HepG2 (cell line): ENCODE measurements around the gene RERGL. TPM values are rescaled to one million over a fixed set of nuclear protein-coding genes. Genes with fewer than 3 reads are reported as not detected.

Experiments used
- ATF4 ChIP-seq, 2 experiments: fragments of 450-650 bp in 1 of 2; sonication (generic) in 1 of 2; formaldehyde crosslinking; IDR thresholded peaks; 2 replicates each; pipeline versions ENCODE4 v1.5.0 to v1.8.0; 2020 to 2022; ENCODE audit warnings: mild to moderate bottlenecking in 1 of 2, missing genetic modification reagents in 1 of 2
- BCL6 ChIP-seq: IDR thresholded peaks from 2 replicates; pipeline ENCODE4 v1.6.1; 2016; ENCODE audit warnings: missing genetic modification reagents, missing compliant biosample characterization
- FOSL1 ChIP-seq: sonication (generic); formaldehyde crosslinking; IDR thresholded peaks from 2 replicates; pipeline ENCODE4 v1.9.0; 2021; ENCODE audit warnings: missing genetic modification reagents, borderline replicate concordance
- KLF12 ChIP-seq: sonication (generic); formaldehyde crosslinking; IDR thresholded peaks from 2 replicates; pipeline ENCODE4 v1.4.0; 2020; ENCODE audit warnings: missing genetic modification reagents, borderline replicate concordance
- NFRKB ChIP-seq: fragments of 450-650 bp; IDR thresholded peaks from 2 replicates; pipeline ENCODE4 v1.6.1; 2017
- NR2F1 ChIP-seq, 2 experiments: fragments of 450-650 bp in 1 of 2; formaldehyde crosslinking in 1 of 2; IDR thresholded peaks; 2 replicates each; pipeline versions ENCODE4 v1.5.0 to v1.6.1; 2016 to 2020; ENCODE audit warnings: mild to moderate bottlenecking in 1 of 2, missing compliant biosample characterization in 1 of 2, missing genetic modification reagents in 1 of 2, moderate library complexity in 1 of 2
- SYNCRIP ChIP-seq: fragments of 200-400 bp; formaldehyde crosslinking; IDR thresholded peaks from 2 replicates; pipeline ENCODE4 v1.6.1; 2018; ENCODE audit warnings: mild to moderate bottlenecking, low read depth, low read length; ENCODE audit not compliant: insufficient read depth
- ZBTB26 ChIP-seq: IDR thresholded peaks from 2 replicates; pipeline ENCODE4 v1.6.1; 2016; ENCODE audit warnings: missing compliant biosample characterization, missing genetic modification reagents, borderline replicate concordance
- ZBTB42 ChIP-seq: sonication (generic); formaldehyde crosslinking; IDR thresholded peaks from 2 replicates; pipeline ENCODE4 v1.5.0; 2020; ENCODE audit warnings: mild to moderate bottlenecking, missing genetic modification reagents
- ZC3H13 ChIP-seq: sonication (generic); formaldehyde crosslinking; IDR thresholded peaks from 2 replicates; pipeline ENCODE4 v1.8.1; 2023; ENCODE audit warnings: mild to moderate bottlenecking, missing genetic modification reagents, moderate library complexity
- ZFP36L1 ChIP-seq: sonication (generic); formaldehyde crosslinking; IDR thresholded peaks from 2 replicates; pipeline ENCODE4 v1.8.0; 2022; ENCODE audit warnings: mild to moderate bottlenecking, missing genetic modification reagents, moderate library complexity
- ZFP41 ChIP-seq: sonication (generic); formaldehyde crosslinking; IDR thresholded peaks from 2 replicates; pipeline ENCODE4 v1.4.0; 2020; ENCODE audit warnings: mild to moderate bottlenecking, missing genetic modification reagents, borderline replicate concordance
- ZNF280D ChIP-seq: sonication (generic); formaldehyde crosslinking; IDR thresholded peaks from 2 replicates; pipeline ENCODE4 v1.5.1; 2020; ENCODE audit warnings: mild to moderate bottlenecking, missing genetic modification reagents
- ZNF772 ChIP-seq: sonication (generic); formaldehyde crosslinking; IDR thresholded peaks from 2 replicates; pipeline ENCODE4 v1.5.0; 2020; ENCODE audit warnings: mild to moderate bottlenecking, missing genetic modification reagents
- polyA plus RNA-seq, 8 experiments: library from polyadenylated mRNA; depleted of rRNA in 3 of 8; stranded (reverse) in 7 of 8; unstranded in 1 of 8; fragments of >200 nt; fragmentation: Illumina TruSeq in 4 of 8; extraction: Trizol in 4 of 8; gene quantifications; 2 replicates each; pipeline versions ENCODE4 v1.2.1 to v1.2.3, GENCODE V29; 2011 to 2016; ENCODE audit warnings: low read depth in 4 of 8, missing spikeins in 1 of 8, mixed read lengths in 1 of 8; ENCODE audit not compliant: insufficient read depth in 1 of 8
- total RNA-seq, 5 experiments: library from RNA; depleted of rRNA; stranded (reverse); fragments of >200 nt; fragmentation: Illumina TruSeq; extraction: Trizol; gene quantifications; 2 replicates each; pipeline ENCODE4 v1.2.3, GENCODE V29; 2016; ENCODE audit warnings: low read depth in 1 of 5

RERGL gene
- total and polyA plus RNA-seq, 2 of the 13 experiments (the other 11 are each of a cell fraction or from before 2014, with no cell fraction given) = not detected

GRCh38 chr12:18120899-18121298 is 30.9 kb upstream of the RERGL start (continued):
- TF ChIP-seq FOSL1 (CRISPR knock-in tag) (no peak), KLF12 (CRISPR knock-in tag) (no peak), NR2F1 (CRISPR knock-in tag; IDR thresholded peaks at IDR 0.05) (no peak), BCL6 (CRISPR knock-in tag) (no peak), SYNCRIP (no peak), ZNF280D (no peak), NFRKB (no peak), ZC3H13 (no peak), ZNF772 (CRISPR knock-in tag) (no peak), ZFP41 (no peak), ZBTB26 (CRISPR knock-in tag) (no peak), ATF4 (CRISPR knock-in tag; IDR thresholded peaks at IDR 0.05) (no peak), ZFP36L1 (CRISPR knock-in tag) (no peak), ZBTB42 (no peak)
